ENCODE measurements around the gene OR7A10.

OR7A10 gene

DNA sequence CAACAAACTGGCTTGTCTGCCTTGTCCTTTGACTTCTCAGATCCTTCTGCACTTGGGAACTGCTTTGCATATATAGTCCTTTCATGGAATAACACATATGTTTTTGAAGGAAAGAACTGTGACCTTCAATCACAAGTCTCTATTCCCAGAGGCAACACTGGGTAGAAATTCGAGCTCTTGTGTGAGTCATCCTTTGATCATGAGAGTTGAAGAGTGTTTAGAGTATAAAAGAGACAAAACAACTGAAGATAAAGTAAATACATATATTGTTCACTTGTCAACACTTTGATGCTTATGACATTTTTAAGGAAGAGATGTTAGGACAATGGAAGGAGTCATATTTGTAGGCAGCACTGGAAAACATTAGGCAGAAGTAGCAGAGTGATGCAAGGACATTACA lies 8.5 kb downstream of the OR7A10 start:
- Histone ChIP-seq H3K9ac (ENCODE audit: low read length) (no peak overlapping the region), H4K8ac (ENCODE audit: low read depth, low read length) (no peak overlapping the region)

DNA sequence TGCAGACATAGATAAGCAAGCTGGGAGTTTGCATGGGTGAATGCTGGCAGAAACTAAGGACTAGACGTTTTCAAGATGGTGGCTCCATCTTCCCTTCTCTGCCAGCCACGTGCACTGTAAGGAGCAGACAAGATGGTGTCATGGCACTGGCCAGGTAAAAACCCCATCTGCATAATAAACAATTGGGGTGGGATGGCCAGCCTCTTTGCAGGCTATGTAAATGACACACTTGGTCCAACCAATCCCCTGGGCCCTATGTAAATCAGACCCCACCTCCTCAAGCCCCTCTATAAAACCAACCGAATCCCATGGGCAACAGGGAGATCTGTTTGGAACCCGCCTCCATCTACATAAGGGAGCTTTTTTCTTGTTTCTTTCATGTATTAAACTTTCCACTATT lies 11.3 kb downstream of the OR7A10 start:
- Histone ChIP-seq H4K91ac (ENCODE audit: low read depth, low read length) (no peak overlapping the region), H3K14ac (ENCODE audit: low read length) (no peak overlapping the region), H3K79me2 (ENCODE audit: control insufficient read depth, insufficient read depth, low read length, poor library complexity) (no peaks in the 10 kb centered on the region), H3K79me1 (ENCODE audit: low read length) (no peaks in the 10 kb centered on the region), H3K9me3 (ENCODE audit: insufficient read depth, low read depth, low read length) (peaks cover 11% of the 10 kb centered on the region), H3K9ac (ENCODE audit: low read length) (no peak overlapping the region), H3K4me2 (ENCODE audit: low read length) (no peak overlapping the region), H4K12ac (ENCODE audit: low read depth, low read length) (no peak overlapping the region), H2BK12ac (ENCODE audit: low read length) (no peak overlapping the region), H2AK5ac (ENCODE audit: low read length) (no peak overlapping the region), H3K4me1 (ENCODE audit: control insufficient read depth in 1 of 2, insufficient read depth in 2 of 2, low read length in 2 of 2) (no peaks in the 10 kb centered on the region), H3K23ac (ENCODE audit: low read length) (no peak overlapping the region), H4K8ac (ENCODE audit: low read depth, low read length) (no peak overlapping the region), H3K4me3 (ENCODE audit: low read depth, low read length) (no peak overlapping the region), H2AFZ (ENCODE audit: insufficient read depth, low read length, poor library complexity) (no peak overlapping the region), H3K36me3 (ENCODE audit: control insufficient read depth in 1 of 2, insufficient read depth in 2 of 2, low read length in 2 of 2) (no peaks in the 10 kb centered on the region), H3K27ac (ENCODE audit: low read depth, low read length) (no peak overlapping the region), H2BK5ac (ENCODE audit: low read depth, low read length, poor library complexity) (no peak overlapping the region), H2BK120ac (ENCODE audit: insufficient read depth, low read length, poor library complexity) (no peak overlapping the region), H3K18ac (ENCODE audit: low read length) (no peak overlapping the region), H3K4ac (ENCODE audit: low read depth, low read length) (no peak overlapping the region), H3K27me3 (ENCODE audit: insufficient read depth, low read length) (no peaks in the 10 kb centered on the region)
- no CpG with 5 or more reads among the region's 4 CpGs for WGBS (ENCODE audit: extremely low coverage, insufficient coverage, insufficient read length)
- no peak for DNase-seq

More for the DNA sequence above, 8.5 kb downstream of the OR7A10 start:
- no peaks in the 10 kb centered on the region for H3K36me3 ChIP-seq (ENCODE audit: control insufficient read depth in 1 of 2, insufficient read depth in 2 of 2, low read length in 2 of 2)
- H2AFZ ChIP-seq (ENCODE audit: insufficient read depth, low read length, poor library complexity), result no peak overlapping the region
- H2BK5ac ChIP-seq (ENCODE audit: low read depth, low read length, poor library complexity), result no peak overlapping the region
- DNase-seq, result no peak
- H3K23ac ChIP-seq (ENCODE audit: low read length), result no peak overlapping the region
- no peak overlapping the region for H3K27ac ChIP-seq (ENCODE audit: low read depth, low read length)
- no peak overlapping the region for H3K4me3 ChIP-seq (ENCODE audit: low read depth, low read length)
- no CpG with 5 or more reads among the region's 1 CpG for WGBS (ENCODE audit: extremely low coverage, insufficient coverage, insufficient read length)
- no peaks in the 10 kb centered on the region for H3K27me3 ChIP-seq (ENCODE audit: insufficient read depth, low read length)
- no peak overlapping the region for H3K4ac ChIP-seq (ENCODE audit: low read depth, low read length)
- H3K79me2 ChIP-seq (ENCODE audit: control insufficient read depth, insufficient read depth, low read length, poor library complexity), result no peaks in the 10 kb centered on the region
- no peak overlapping the region for H2BK12ac ChIP-seq (ENCODE audit: low read length)
- H2AK5ac ChIP-seq (ENCODE audit: low read length), result no peak overlapping the region
- H3K14ac ChIP-seq (ENCODE audit: low read length), result no peak overlapping the region
- peaks cover 10% of the 10 kb centered on the region for H3K9me3 ChIP-seq (ENCODE audit: insufficient read depth, low read depth, low read length)
- H4K91ac ChIP-seq (ENCODE audit: low read depth, low read length), result no peak overlapping the region
- H3K4me1 ChIP-seq (ENCODE audit: control insufficient read depth in 1 of 2, insufficient read depth in 2 of 2, low read length in 2 of 2), result no peaks in the 10 kb centered on the region
- H4K12ac ChIP-seq (ENCODE audit: low read depth, low read length), result no peak overlapping the region
- no peak overlapping the region for H2BK120ac ChIP-seq (ENCODE audit: insufficient read depth, low read length, poor library complexity)
- no peak overlapping the region for H3K18ac ChIP-seq (ENCODE audit: low read length)
- H3K79me1 ChIP-seq (ENCODE audit: low read length), result no peaks in the 10 kb centered on the region
- no peak overlapping the region for H3K4me2 ChIP-seq (ENCODE audit: low read length)

DNA sequence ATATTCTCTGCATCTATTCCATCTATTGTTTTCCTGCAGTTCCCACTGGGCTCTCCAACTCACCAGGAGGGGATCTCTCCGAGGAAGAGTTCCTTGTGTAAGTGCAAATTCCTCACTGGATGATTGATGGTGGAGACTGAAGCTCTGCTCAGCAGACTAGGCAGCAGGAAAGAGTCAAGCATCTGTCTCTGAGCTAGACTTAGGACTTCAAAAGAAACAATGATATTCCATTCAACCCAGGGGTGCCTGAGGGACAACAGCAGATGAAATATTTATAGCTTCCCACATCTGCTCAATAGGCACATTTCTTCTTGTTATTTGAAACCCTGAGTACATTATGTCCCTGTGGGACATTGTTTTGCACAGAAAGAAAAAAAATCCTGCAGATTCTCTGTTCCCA lies 13.7 kb downstream of the OR7A10 start, which contains the start of the genes OR7A5 and OR7C1:
OR7A5 (minus strand) TSS at position 175 of the 400 bp plus-strand sequence. CDS start 6,944 bp downstream, outside the sequence.
OR7C1 (minus strand) TSS at position 175 of the 400 bp plus-strand sequence. CDS start 35,049 bp downstream, outside the sequence.
- Histone ChIP-seq H2BK120ac (ENCODE audit: insufficient read depth, low read length, poor library complexity) (no peak within 1 kb of the TSS), H4K91ac (ENCODE audit: low read depth, low read length) (peak within 1 kb of the TSS; percentile 37), H3K23ac (ENCODE audit: low read length) (no peak within 1 kb of the TSS), H3K18ac (ENCODE audit: low read length) (no peak within 1 kb of the TSS), H3K4me3 (ENCODE audit: low read depth, low read length) (no peak within 1 kb of the TSS), H3K36me3 (ENCODE audit: control insufficient read depth in 1 of 2, insufficient read depth in 2 of 2, low read length in 2 of 2) (no peaks in the 10 kb centered on the region), H3K4me1 (ENCODE audit: control insufficient read depth in 1 of 2, insufficient read depth in 2 of 2, low read length in 2 of 2) (no peaks in the 10 kb centered on the region), H4K12ac (ENCODE audit: low read depth, low read length) (no peak within 1 kb of the TSS), H3K4ac (ENCODE audit: low read depth, low read length) (no peak within 1 kb of the TSS), H2AFZ (ENCODE audit: insufficient read depth, low read length, poor library complexity) (no peak within 1 kb of the TSS), H3K27ac (ENCODE audit: low read depth, low read length) (peak within 1 kb of the TSS; percentile 58), H3K4me2 (ENCODE audit: low read length) (no peak within 1 kb of the TSS), H2BK5ac (ENCODE audit: low read depth, low read length, poor library complexity) (peak within 1 kb of the TSS; percentile 49), H3K9me3 (ENCODE audit: insufficient read depth, low read depth, low read length) (peaks cover 11% of the 10 kb centered on the region), H4K8ac (ENCODE audit: low read depth, low read length) (no peak within 1 kb of the TSS), H2BK12ac (ENCODE audit: low read length) (no peak within 1 kb of the TSS), H3K9ac (ENCODE audit: low read length) (no peak within 1 kb of the TSS), H3K27me3 (ENCODE audit: insufficient read depth, low read length) (no peaks in the 10 kb centered on the region), H3K79me2 (ENCODE audit: control insufficient read depth, insufficient read depth, low read length, poor library complexity) (no peaks in the 10 kb centered on the region), H2AK5ac (ENCODE audit: low read length) (no peak within 1 kb of the TSS), H3K79me1 (ENCODE audit: low read length) (no peaks in the 10 kb centered on the region), H3K14ac (ENCODE audit: low read length) (no peak within 1 kb of the TSS)
- WGBS (ENCODE audit: extremely low coverage, insufficient coverage, insufficient read length), result no CpG with 5 or more reads among the region's 1 CpG
- DNase-seq, result peak in 1 of 2 donors; percentile 18

DNA sequence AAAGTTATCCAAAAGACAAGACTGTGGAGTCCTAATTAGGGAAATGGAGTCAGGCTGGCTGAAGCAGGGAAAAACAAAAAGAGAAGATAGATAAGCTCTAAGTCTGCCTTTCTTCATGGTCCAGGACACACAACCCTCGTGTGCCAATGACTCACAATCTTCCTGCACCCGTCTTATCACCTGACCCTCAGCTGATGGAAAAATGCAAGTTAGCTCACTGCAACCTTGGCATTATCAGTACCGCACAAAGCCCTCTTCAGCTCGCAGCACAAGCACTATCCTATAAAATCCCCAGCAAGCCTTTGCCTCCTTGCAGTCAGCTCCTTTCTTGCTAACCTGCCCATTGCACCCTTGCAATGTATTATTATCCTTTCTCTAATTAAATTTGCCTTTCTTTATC lies 18.0 kb downstream of the OR7A10 start:
- H3K23ac ChIP-seq (ENCODE audit: low read length), result no peak overlapping the region
- H4K8ac ChIP-seq (ENCODE audit: low read depth, low read length), result no peak overlapping the region
- no peak overlapping the region for H3K9ac ChIP-seq (ENCODE audit: low read length)
- WGBS (ENCODE audit: extremely low coverage, insufficient coverage, insufficient read length), result no CpG with 5 or more reads among the region's 4 CpGs
- DNase-seq, result peak in 1 of 2 donors; percentile 21
- peaks cover 15% of the 10 kb centered on the region for H3K9me3 ChIP-seq (ENCODE audit: insufficient read depth, low read depth, low read length)
- no peak overlapping the region for H2BK12ac ChIP-seq (ENCODE audit: low read length)
- no peaks in the 10 kb centered on the region for H3K36me3 ChIP-seq (ENCODE audit: control insufficient read depth in 1 of 2, insufficient read depth in 2 of 2, low read length in 2 of 2)
- H3K18ac ChIP-seq (ENCODE audit: low read length), result no peak overlapping the region
- H3K79me2 ChIP-seq (ENCODE audit: control insufficient read depth, insufficient read depth, low read length, poor library complexity), result no peaks in the 10 kb centered on the region
- H3K4me1 ChIP-seq (ENCODE audit: control insufficient read depth in 1 of 2, insufficient read depth in 2 of 2, low read length in 2 of 2), result no peaks in the 10 kb centered on the region
- H2BK5ac ChIP-seq (ENCODE audit: low read depth, low read length, poor library complexity), result no peak overlapping the region
- H4K12ac ChIP-seq (ENCODE audit: low read depth, low read length), result no peak overlapping the region
- no peak overlapping the region for H3K4me2 ChIP-seq (ENCODE audit: low read length)
- H3K14ac ChIP-seq (ENCODE audit: low read length), result no peak overlapping the region
- H3K79me1 ChIP-seq (ENCODE audit: low read length), result no peaks in the 10 kb centered on the region
- no peak overlapping the region for H3K4ac ChIP-seq (ENCODE audit: low read depth, low read length)
- no peak overlapping the region for H2BK120ac ChIP-seq (ENCODE audit: insufficient read depth, low read length, poor library complexity)
- no peak overlapping the region for H3K4me3 ChIP-seq (ENCODE audit: low read depth, low read length)
- no peaks in the 10 kb centered on the region for H3K27me3 ChIP-seq (ENCODE audit: insufficient read depth, low read length)
- H3K27ac ChIP-seq (ENCODE audit: low read depth, low read length), result no peak overlapping the region
- H2AK5ac ChIP-seq (ENCODE audit: low read length), result no peak overlapping the region
- H2AFZ ChIP-seq (ENCODE audit: insufficient read depth, low read length, poor library complexity), result no peak overlapping the region
- H4K91ac ChIP-seq (ENCODE audit: low read depth, low read length), result no peak overlapping the region
